Activated CD4-positive, alpha-beta T cell treated with anti-CD3 and anti-CD28 coated beads for 4 hours (primary cell): ENCODE data around the gene SET.

Experiments
- DNase-seq, 2 donors: peaks; one replicate each; pipeline ENCODE4 v3.0.0-alpha.2; 2020

Gene SET

DNA sequence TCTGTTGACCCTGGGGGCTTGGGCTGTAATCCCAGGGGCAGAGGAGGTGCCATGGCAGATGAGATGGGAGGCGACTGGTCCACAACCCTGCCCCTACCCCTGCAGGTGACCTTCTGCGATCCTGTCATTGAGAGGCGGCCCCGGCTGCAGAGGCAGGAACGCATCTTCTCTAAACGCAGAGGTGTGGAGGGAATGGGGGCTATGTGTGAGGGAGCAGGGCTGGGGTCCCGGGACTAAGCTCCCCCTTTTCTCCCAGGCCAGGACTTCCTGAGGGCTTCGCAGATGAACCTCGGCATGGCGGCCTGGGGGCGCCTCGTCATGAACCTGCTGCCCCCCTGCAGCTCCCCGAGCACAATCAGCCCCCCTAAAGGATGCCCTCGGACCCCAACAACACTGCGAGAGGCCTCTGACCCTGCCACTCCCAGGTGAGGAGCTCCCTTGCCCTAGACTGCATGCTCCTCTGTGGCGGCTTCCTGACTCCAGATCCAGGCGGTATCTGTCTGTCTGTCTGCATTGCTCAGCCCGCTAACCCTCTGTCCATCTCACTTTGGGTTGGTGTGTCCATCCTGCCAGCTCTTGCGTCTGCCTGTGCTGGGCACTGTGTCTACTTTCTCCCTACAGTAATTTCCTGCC lies 25.0 kb downstream of the SET start:
- no peak for DNase-seq

DNA sequence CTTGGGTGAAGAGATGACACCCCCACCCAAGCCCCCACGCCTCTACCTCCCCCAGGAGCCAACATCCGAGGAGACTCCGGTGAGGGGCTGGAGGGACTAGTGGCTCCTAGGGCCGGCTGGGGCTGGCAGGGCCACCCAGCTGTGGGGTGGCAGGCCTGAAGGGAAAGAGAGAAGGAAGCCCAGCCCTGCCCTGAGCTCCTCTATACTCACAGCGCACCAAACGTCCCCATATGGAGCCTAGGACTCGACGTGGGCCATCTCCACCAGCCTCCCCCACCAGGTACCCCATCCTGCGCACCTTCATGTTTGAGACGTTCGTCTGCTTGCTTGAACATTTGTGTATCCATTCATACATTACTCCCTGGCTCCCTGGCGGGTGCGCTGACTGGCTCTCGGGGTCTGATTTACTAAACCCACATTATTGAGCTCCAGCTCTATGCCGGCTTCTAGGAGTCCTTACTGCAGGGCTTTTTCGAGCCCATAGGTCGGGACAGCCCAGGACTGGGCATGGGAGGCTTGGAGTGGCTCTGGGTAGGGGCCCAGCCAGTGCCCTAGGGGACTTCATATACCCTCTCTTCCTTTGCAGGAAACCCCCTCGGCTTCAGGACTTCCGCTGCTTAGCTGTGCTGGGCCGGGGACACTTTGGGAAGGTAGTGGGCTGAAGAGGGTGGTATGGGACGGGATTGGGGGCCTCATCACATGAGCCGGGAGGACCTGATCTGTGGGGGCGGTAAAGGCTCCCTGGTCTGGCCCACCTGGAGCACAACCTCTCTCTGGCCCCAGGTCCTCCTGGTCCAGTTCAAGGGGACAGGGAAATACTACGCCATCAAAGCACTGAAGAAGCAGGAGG lies 25.8 kb downstream of the SET start:
- DNase-seq = no peak

DNA sequence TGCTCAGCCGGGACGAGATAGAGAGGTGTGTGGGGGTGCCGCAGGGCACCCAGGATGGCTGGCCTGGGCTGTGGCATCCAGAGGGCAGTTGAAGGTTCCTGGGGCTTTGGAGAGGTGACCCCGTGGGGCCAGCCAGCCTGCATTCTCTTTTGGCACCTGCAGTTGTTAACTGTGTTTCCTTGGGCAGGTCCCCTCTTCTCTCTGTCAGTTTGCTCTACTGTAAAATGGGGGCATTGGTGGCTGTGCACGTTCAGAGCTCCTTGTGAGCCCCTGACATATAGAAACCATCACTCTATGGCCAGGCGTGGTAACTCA lies 26.4 kb downstream of the SET start:
- DNase-seq = no peak

DNA sequence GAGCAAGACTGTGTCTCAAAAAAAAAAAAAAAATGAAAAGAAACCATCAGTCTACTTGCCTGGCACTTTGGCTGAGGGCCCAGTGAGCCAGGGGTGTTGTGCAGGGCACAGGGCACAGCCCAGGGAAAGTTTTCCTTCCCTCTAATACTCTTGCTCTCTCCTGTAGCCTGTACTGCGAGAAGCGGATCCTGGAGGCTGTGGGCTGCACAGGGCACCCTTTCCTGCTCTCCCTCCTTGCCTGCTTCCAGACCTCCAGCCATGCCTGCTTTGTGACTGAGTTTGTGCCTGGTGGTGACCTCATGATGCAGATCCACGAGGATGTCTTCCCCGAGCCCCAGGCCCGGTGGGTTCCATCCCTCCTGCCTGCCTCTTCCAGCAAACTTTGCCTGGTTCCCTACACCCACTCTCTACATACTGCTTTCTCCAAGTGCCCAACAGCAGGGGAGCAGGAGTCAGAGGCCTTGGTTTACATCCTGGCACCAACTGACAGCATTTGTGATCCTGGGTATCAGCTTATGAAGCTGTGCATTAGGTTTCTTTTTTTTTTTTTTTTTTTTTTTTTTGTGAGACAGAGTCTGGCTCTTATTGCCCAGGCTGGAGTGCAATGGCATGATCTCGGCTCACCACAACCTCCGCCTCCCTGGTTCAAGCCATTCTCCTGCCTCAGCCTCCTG lies 27.7 kb downstream of the SET start:
- DNase-seq = no peak

DNA sequence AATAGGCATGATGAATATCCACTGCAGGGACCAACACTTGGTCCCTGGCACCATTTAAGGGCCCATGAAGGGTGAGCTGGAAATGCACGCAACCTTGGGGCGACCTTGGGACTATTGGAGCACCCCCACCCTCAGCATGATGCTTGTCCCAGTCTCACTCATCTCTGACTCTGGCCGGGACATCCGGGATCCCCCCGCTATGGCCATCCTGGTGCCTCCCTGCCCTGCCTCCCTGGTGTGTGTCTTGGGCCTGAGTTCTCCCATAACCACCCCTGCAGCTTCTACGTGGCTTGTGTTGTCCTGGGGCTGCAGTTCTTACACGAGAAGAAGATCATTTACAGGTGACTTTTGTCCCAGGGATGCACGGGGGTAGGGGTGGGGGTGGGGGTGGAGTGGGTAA lies 29.0 kb downstream of the SET start:
- no peak for DNase-seq

DNA sequence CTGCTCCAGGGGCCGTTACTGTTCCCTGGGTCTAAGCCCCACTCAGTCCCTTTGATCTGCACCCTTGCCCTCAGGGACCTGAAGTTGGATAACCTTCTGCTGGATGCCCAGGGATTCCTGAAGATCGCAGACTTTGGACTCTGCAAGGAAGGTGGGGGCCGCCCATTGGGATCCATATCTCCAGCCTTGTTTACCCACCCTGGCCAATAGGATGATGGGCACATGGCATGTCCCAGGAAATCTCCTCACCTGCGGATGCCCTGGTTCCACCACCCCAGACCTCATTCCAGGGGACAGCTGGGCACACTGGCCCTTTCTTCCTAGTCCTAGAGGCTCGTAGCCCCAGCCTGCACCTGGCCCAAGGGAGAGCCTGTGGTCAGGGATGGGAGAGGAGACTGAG lies 29.5 kb downstream of the SET start:
- DNase-seq = no peak

DNA sequence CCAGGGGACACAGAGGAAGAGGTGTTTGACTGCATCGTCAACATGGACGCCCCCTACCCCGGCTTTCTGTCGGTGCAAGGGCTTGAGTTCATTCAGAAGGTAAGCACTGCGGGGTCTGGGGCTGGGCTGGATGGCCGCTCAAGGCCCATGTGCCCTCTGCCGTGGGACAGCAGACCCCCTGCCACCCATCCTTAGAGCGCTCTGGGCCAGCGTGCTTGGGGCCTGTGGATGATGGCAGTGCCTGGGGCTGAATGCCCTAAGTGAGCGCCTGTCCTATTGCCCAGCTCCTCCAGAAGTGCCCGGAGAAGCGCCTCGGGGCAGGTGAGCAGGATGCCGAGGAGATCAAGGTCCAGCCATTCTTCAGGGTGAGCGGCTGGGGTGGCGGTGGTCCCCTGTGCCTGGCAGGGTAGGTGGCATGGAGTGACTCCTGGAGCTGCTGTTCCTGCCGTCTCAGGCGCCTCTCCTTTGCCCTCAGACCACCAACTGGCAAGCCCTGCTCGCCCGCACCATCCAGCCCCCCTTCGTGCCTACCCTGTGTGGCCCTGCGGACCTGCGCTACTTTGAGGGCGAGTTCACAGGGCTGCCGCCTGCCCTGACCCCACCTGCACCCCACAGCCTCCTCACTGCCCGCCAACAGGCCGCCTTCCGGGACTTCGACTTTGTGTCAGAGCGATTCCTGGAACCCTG lies 31.0 kb downstream of the SET start:
- DNase-seq = no peak

DNA sequence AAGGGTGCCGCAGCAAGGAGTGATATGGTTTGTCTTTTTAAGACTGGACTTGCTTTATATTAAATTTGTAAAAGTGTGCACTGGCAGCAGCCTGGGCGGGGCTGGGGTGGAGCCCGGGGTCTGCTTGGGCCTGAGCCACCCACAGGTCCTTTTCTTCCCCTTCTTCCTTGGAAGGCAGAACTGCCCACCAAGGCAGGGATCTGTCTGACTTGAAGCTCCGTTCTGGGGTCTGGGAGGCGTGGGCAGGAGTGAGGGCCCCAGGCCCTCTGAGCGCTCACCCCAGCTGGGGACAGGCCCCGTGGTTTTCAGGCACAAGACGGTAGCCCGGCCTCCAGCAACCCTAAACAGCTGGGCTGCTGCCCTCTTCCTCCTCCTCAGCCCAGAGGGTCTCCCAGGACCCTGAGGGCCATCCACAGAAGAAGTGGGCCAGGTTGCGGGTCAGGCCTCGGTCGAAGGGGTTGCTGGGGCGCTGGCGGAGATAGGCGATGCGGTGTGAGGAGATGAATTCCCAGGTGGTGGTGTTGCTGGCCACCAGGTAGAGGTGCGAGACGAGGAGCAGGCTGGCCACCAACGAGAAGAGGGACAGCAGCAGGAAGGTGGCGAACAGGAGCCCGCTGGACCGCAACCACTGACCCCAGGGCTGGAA lies 31.9 kb downstream of the SET start:
- DNase-seq = no peak

DNA sequence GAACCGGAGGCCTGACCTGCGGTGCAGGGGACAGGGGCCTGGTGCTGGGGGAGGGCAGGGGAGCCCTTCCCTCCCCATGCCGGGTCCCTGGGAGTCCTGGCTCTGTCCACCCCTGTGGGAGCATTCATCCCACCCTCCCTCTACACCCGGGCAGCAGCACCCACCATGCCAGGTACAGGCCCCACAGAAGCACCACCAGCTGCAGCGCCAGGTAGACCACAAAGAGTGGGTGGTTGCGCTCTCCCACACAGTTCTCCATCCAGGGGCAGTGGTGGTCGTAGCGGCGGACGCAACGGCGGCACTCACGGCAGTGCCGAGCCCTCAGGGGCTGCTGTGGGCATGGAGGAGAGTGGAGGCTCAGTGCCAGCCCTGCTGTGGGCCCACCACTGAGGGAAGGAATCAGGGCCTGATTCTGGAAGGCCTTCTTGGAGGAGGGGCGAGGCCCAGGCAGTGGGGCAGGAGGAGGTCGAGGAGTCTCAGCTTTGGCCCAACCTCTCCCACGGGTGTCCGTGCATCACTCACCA lies 32.5 kb downstream of the SET start:
- DNase-seq = no peak

DNA sequence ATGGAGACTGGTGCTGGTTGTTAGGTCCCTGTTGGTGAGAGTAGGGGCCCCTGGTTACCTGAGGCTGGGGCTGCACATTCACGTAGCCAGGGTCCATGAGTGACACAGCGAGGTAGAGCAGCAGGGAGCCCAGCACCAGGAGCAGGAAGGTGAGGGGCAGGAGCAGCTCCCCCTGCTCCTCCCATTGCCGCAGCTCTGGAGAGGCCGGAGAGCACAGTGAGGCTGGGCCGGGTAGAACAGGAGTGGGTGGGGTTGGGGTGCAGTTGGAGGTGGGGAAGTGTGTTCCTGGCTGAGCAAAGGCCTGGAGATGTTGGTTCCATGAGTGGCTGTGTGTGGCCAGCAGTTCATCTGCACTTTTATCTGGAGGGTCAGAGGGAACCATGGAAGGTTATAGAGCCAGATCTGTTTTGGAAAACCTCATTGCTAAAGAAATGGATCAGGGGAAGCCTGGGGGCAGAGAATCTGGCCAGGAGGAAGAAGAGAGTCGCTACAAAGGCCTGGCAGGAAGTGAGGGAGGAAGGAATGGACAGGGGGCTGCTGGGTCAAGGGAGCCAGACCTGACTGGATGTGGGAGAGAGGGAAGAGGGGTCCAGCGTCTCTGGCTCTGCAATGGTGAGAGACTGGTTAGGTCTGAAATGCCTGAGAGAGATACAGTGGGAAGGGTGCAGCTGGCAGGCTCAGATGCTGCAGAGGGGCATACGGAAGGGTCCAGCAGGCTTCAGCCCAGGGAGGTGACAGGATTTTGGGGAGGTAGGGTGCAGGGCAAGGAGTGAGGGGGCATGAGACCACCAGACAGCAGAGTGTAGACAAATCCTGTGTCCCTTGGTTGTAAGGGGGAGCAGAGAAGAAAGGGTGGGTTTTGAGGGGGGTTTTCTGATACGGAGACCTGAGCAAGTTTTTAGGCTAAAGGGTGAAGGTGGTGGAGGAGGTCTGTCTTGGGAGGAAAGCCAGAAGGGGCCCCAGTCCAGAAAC lies 33.6 kb downstream of the SET start:
- no peak for DNase-seq

DNA sequence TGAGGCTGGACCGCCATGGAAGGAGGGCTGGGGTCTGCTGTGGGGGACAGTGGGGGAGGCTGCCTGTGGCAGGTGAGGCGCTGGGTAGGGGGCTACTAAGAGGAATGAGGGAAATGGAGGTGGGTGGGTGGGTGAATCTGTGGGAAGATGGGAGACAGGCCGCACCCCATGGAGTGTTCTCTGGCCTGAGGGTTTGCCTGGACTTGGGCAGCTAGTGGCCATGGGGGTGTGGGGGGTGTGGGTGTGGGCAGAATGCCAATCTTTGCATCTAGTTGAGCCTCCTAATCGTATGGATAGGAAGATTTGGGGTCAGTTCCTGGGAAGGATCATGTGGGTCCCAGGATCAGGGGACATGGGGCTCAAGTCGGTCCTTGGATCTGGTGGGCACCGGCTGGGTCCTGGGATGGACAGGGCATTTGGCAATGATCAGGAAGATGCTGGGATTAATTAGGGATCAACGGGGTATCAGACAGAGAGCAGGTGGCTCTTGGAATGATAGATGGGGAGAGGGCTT lies 34.4 kb downstream of the SET start:
- DNase-seq = no peak

DNA sequence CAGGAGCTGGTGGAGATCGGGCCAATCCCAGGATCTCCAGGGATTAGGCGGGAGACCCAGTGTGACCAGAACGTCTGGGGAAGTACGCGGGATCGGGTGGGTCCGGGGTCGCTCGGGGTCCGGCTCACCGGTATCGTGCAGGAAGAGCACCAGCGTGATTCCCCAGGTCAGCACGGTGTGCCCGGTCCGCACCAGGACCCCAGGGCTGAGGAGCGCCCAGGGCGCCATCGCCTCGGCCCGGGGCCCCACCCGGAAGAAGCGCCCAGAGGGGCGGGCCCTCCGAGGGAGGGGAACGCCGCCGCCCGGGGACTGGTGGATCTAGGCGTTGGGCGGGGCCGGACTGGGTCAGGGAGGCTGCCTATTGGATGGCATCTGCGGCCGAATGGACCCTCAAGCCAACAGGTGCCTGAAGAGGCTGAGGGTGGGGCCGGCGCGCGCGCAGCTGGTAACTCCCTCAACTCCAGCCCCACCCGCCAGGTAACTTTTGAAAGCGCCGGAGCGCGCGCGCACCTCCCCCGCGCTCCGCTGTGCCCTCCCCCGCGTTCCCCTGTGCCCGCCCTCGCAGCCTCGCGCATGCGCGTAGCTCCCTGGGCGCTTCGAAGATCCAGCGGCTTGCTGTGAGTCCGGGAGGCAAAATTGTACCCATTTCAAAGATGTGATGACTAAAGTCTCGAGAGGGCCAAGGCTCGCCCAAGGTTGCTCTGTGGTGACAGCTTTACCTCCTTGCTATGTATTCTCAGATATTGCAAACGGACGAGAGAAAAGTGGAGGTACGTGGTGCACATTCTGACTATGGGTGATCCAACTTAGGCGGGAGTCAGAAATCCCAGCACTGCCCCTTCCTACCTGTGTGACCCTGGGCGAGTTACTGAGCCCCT lies 35.1 kb downstream of the SET start, which contains the start of gene ZDHHC12:
Gene ZDHHC12, minus strand, starts transcription at position 262 of the 878 bp plus-strand sequence. Its CDS starts 34 bp downstream, at position 228.
- peak; percentile 98 to 100 for DNase-seq

DNA sequence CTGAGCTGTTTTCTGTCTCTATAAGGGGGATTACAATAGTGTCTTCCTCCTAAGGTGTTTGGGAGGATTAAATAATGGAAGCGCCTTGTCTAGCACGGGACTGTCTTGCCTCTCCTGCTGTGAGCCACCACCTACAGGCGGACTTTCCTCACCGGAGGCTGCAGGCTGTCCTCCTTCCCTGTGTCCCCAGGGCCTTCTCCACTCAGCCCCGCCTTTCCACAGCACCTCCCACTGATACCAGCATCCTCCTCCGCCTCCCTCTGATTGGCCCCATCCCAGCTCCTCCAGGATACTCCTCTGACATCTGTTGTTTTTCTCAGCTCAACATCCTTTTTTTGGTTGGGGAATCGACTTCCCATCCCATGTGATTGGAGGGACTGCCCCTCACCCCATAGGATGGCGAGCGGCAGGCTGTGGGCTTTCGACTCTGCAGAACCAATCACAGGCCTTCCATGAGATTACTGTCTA lies 35.8 kb downstream of the SET start:
- peak; percentile 19 to 38 for DNase-seq

DNA sequence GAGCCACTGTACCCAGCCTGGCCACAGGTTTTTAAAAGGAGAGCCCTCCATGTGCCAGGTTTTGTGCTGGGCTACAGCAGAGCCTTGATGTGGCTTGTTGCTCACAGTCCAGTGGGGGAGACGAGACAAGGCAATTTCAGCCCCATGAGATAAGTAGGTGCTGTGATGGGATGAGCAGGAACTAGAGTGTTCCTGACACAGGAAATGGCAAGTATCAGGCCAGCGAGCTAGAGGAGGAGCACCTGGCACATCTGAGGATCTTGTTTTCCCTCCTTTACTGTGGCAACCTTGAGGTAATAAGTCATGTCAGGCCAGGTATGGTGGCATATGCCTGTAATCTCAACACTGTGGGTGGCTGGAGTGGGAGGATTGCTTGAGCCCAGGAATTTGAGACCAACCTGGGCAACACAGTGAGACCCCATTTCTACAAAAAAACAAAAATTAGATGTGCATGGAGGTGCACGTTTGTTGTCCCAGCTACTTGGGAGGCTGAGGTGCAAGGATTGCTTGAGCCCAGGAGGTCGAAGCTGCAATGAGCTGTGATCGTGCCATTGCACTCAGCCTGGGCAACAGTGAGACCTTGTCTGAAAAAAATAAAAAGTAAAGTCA lies 38.7 kb downstream of the SET start:
- DNase-seq = no peak

DNA sequence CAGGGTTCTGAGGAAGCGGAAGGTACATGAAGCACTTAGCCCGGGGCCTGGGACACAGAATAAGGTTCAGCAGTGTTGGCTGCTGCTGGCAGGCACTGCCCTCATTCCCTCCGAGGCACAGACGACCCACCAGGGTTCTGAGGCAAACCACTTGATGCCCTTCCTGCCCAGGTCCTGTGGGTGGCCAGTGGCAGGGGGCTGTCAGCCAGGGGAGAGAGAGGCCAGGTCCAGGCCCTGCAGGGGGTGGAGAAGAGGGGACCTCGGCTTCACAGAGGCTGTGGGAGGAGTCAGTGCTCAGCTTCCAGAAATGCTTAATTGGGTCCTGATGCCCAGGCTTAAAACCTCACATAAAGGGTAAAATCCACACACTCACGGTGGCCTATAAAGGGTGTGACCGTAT lies 39.3 kb downstream of the SET start:
- no peak for DNase-seq

DNA sequence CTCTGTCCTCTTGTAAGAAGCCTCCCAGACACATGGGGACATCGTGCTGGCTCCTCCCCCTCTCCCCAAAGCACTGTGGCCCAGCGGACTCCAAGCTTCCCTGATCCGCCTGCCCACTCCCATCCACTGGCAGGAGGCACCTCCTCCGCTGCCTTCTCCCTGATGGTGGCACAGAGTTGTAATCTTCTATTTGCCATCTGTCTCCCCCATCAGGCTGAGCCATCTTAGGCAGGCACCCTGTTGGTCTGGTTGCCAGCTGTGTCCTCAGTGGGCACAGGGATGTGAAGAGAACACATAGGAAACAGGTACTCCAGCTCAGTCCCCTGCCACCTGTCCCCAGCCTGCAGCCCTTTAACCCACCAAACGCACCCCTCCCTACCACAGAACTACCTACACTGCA lies 40.3 kb downstream of the SET start:
- no peak for DNase-seq

DNA sequence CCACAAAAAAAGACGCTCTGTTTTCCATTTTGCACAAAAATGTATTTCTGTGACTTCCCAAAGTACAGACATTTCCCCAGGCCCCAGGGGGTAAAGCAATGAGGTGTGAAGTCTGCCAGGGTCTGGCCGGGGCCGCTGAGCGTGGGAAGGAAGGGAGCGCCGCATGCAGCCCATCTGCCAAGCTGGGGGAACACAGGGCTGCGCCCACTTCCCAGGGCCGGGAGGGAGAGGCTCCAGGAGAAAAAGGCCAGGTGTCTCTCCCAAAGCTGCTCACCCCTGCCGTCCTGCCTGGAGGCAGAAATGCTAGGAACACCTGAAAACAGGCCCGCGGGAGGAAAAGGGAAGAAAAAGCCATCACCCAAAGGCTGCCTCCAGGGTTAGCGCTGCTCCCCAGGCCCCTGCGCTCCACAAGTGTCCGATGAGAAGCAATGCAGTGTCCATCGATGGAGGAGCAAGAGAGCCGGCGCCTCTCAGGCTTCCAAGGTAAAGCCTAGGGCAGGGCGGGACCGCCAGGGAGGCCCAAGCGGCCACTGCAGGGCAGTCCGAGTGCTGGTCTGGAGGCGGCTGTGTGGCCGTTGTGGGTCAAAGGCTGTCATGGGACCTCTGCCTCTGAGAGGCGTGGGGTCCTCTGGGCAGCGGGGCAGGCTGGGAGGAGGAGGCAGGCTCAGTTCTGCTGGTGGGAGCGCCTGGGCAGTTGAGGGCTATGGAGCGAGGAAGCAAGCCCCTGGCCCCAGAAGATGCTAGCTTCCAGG lies 40.9 kb downstream of the SET start:
- DNase-seq = no peak

DNA sequence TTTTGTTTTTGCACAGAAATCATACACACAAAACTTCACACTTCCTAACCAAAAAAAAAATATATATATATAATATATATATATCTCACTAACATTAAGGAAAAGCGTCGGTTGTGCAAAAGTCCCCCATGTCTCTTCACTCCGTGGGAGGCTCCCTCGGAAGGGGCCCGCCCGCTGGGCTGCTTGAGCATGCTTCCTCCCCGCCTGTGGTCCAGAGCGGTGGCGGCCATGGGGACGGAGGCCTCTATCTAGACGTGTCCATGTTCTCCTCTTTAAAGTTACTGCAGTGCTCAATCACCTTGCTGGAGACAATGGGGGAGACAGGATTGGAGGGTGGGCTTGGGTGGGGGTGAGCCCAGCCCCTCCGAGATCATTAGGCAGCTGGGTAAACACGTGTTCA lies 42.1 kb downstream of the SET start:
- DNase-seq = no peak

DNA sequence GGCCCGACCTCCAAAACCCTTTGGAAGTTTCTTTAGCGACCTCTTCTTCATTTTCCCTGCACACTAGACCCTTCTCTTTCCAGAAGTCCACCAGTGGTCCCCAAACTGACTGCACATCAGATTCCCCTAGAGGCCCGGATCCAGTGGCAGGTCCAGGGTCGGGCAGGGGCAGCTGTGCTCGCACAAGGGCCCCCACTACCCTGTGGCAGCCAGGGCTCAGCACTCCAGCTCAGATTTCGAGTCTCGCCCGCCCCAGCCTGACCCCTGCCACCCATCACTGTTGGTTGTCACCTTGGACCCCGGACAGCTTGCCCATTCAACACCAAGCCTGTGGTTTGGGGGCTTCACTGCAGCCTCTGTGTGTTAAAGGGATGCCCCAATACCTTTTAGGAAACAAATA lies 42.7 kb downstream of the SET start:
- DNase-seq = no peak
